Right atrium auricular region (tissue), 2 donors: ENCODE data around the gene HDAC11. TPM values are rescaled to one million over a fixed set of nuclear protein-coding genes. Genes with fewer than 3 reads are reported as not detected.
A peak's percentile ranks its signal among the peaks of the same experiment; 100 is the strongest.

Experiments
- DNase-seq: peaks from one replicate; pipeline ENCODE4 v3.0.0-alpha.2; 2019; ENCODE audit warnings: low spot score
- H3K27ac ChIP-seq, 2 donors: fragments of 200-600 bp; sonication (generic); 1 replicate in 1 of 2; 2 replicates in 1 of 2; pipeline ENCODE4 v1.5.1; 2016 to 2019
- H3K27me3 ChIP-seq, 2 donors: fragments of 200-600 bp; sonication (generic); one replicate each; pipeline versions ENCODE4 v1.5.1 to v1.6.0; 2017 to 2019
- H3K36me3 ChIP-seq: fragments of 200-600 bp; sonication (generic); one replicate; pipeline ENCODE4 v1.5.1; 2016
- H3K4me1 ChIP-seq, 2 donors: fragments of 200-600 bp; sonication (generic); one replicate each; pipeline versions ENCODE4 v1.5.1 to v1.6.0; 2017 to 2019
- H3K4me3 ChIP-seq, 2 donors: fragments of 200-600 bp; sonication (generic); 1 replicate in 1 of 2; 2 replicates in 1 of 2; pipeline ENCODE4 v1.5.1; 2017 to 2019; ENCODE audit warnings: mild to moderate bottlenecking in 1 of 2, moderate library complexity in 1 of 2
- H3K9me3 ChIP-seq, 2 donors: fragments of 200-600 bp; sonication (generic); one replicate each; pipeline ENCODE4 v1.5.1; 2019
- CTCF ChIP-seq, 2 donors: fragments of 200-600 bp; sonication (generic); IDR thresholded peaks; one replicate each; pipeline ENCODE4 v1.5.1; 2019; ENCODE audit warnings: antibody characterized with exemption in 2 of 2
- total RNA-seq, 2 donors: library from RNA; depleted of rRNA; stranded (reverse); fragments of >200 nt; gene quantifications; one replicate each; pipeline ENCODE4 v1.1.0, GENCODE V29; 2016

HDAC11 gene
- total RNA-seq, 2 donors from 2014 or later, result 30.6 to 30.7 TPM

GRCh38 chr3:13460341-13460736 is 19.8 kb upstream of the HDAC11 start:
- TF ChIP-seq CTCF (IDR thresholded peaks at IDR 0.05), result no peak
- Histone ChIP-seq H3K27ac (no peak overlapping the region), H3K4me1 (peaks cover 0 to 18% of the 10 kb centered on the region in 2 donors), H3K27me3 (no peaks in the 10 kb centered on the region), H3K36me3 (no peaks in the 10 kb centered on the region), H3K9me3 (no peaks in the 10 kb centered on the region), H3K4me3 (no peak overlapping the region)
- DNase-seq, result no peak

DNA sequence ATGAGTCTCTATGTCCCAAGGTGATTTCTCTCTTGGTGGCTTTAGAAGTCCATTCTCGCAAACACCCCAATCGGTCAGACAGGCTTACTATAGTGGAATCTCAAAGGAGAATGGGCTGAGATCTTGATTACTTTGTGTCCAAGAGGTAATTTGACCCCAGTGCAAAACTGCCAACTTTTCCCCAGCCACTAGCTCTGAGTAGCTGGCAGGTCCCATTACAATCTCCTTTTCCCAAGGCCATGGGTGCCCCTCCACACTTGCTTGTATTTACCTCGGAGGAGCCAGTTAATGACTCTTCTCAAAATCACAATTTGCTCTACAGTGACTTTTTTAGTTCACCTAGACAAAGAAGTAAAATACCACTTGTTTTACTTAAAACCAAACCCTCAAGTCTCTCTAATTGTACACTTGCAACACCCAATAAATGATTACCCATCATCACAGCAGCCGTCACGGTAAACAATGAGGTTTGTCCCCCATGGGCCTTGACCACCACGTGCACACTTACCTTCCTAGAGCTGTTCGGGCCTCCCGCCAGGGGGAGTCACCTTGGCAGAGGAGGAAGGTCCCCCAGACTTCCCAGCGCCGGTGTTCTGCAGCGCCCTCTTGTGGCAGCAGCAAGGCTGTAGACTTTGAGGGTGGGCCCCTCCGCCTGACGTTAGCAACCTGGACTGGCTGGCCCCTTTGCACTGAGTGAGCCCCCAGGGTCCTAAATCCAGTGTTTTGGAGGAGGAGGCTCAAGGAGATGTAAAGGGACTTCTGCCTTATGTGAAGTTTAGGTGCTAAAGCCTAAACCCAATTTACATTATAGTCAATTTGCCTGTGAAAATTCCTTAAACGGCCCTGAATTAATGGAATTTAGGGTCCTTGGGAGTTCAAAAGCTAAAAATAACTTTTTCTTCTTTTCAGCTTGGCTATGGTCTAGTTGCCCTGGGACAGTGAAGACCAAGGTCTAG is 18.7 kb upstream of the HDAC11 start:
- Histone ChIP-seq H3K27ac (no peak overlapping the region), H3K36me3 (no peaks in the 10 kb centered on the region), H3K27me3 (no peaks in the 10 kb centered on the region), H3K4me3 (no peak overlapping the region), H3K4me1 (peaks cover 0 to 18% of the 10 kb centered on the region in 2 donors), H3K9me3 (no peaks in the 10 kb centered on the region)
- DNase-seq, result no peak
- TF ChIP-seq CTCF (IDR thresholded peaks at IDR 0.05), result peak; percentile 39 to 68

- Histone ChIP-seq H3K4me3 (no peak overlapping the region), H3K4me1 (peaks cover 0 to 18% of the 10 kb centered on the region in 2 donors), H3K27ac (no peak overlapping the region), H3K9me3 (no peaks in the 10 kb centered on the region), H3K36me3 (no peaks in the 10 kb centered on the region), H3K27me3 (no peaks in the 10 kb centered on the region)
- no peak for DNase-seq
- no peak for TF ChIP-seq CTCF (IDR thresholded peaks at IDR 0.05)
These were observed 17.9 kb upstream of the HDAC11 start for GRCh38 chr3:13462125-13462629.

DNA sequence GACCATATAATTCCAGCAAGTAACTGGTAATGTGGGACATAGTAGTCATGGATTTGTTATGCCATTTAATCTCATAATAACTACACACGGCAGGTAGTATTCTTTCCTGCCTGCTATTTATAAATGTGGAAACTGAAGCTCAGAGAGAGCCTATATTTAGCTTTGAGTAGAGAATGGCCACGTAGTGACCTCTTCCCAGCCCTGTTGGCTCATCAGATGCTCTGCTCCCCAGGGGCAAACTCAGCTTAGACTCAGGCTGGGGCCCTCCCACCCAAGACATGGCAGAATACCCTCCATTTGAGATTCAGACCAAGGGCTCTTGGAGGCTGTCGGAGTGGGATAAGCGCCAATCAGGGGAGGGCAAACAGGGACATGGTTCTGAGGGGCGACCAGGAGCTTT is 17.3 kb upstream of the HDAC11 start:
- no peak for DNase-seq
- no peak overlapping the region for H3K4me3 ChIP-seq
- no peak overlapping the region for H3K27ac ChIP-seq
- no peaks in the 10 kb centered on the region for H3K9me3 ChIP-seq
- peaks cover 0 to 18% of the 10 kb centered on the region in 2 donors for H3K4me1 ChIP-seq
- H3K27me3 ChIP-seq, result no peaks in the 10 kb centered on the region
- TF ChIP-seq CTCF (IDR thresholded peaks at IDR 0.05), result no peak
- H3K36me3 ChIP-seq, result no peaks in the 10 kb centered on the region

DNA sequence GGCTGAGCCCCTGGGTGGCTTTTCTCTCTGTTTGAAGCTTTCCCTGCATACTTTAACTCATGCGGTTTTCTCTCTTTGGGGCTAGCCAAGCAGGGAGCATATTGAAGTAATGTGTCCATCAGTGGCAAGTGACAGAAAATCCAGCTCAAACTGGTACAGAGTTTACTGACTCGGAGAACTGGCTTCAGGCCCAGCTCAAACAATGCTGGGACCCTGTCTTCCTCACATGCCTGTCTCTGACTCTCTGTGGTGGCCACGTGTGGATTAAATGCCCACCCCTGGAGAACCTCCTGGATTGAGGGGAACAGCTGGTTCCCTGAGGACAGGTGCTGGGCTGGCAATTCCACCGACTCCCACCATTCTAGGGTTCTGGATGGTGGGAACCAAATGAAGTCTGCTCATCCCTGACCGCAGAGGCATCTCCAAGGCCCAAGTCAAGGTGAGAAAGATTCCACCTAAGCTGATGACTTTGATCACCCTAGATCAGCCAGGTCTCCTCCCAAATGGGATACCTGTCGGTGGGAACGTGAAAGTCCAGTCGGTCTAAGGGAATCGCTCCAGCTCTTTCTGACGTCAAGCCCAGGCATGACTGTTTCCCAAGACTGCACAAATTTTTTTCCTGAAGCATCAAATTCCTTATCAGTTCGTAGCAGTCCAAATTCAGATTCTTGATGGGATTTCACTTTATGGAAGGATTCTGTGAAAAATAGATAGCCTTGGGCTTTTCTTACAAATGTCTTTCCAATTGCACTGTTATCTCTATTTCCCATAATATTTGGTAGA is 16.3 kb upstream of the HDAC11 start:
- DNase-seq, result no peak

More for the DNA sequence above, 16.3 kb upstream of the HDAC11 start:
- TF ChIP-seq CTCF (IDR thresholded peaks at IDR 0.05), result no peak
- Histone ChIP-seq H3K27ac (no peak overlapping the region), H3K27me3 (no peaks in the 10 kb centered on the region), H3K9me3 (no peaks in the 10 kb centered on the region), H3K36me3 (no peaks in the 10 kb centered on the region), H3K4me1 (peaks cover 0 to 18% of the 10 kb centered on the region in 2 donors), H3K4me3 (no peak overlapping the region)
